Activated naive CD8-positive, alpha-beta T cell treated with anti-CD3 and anti-CD28 coated beads, Interleukin-2, amount 50 U/mL, for 24 hours (primary cell): ENCODE data around the gene VDR.

ENCODE experiments used
- ATAC-seq: fragments of 150-1000 bp; cut with Tn5 transposase; one replicate; pipeline ENCODE4 v1.10.0; 2021
- DNase-seq: peaks from one replicate; pipeline ENCODE4 v3.0.0; 2021
- H3K27ac Mint-ChIP-seq: one replicate; pipeline ENCODE4 v1.8.0; 2021; ENCODE audit warnings: mild to moderate bottlenecking, mixed read lengths
- H3K27me3 Mint-ChIP-seq: one replicate; pipeline ENCODE4 v1.8.0; 2021; ENCODE audit warnings: mixed read lengths
- H3K36me3 Mint-ChIP-seq: one replicate; pipeline ENCODE4 v1.8.0; 2021; ENCODE audit warnings: low read depth, mixed read lengths
- H3K4me1 Mint-ChIP-seq: one replicate; pipeline ENCODE4 v1.8.0; 2021; ENCODE audit warnings: mixed read lengths
- H3K4me3 Mint-ChIP-seq: one replicate; pipeline ENCODE4 v1.8.0; 2021; ENCODE audit warnings: mild to moderate bottlenecking, moderate library complexity, mixed read lengths
- H3K9me3 Mint-ChIP-seq: one replicate; pipeline ENCODE4 v1.8.0; 2021; ENCODE audit warnings: mixed read lengths

VDR gene

DNA sequence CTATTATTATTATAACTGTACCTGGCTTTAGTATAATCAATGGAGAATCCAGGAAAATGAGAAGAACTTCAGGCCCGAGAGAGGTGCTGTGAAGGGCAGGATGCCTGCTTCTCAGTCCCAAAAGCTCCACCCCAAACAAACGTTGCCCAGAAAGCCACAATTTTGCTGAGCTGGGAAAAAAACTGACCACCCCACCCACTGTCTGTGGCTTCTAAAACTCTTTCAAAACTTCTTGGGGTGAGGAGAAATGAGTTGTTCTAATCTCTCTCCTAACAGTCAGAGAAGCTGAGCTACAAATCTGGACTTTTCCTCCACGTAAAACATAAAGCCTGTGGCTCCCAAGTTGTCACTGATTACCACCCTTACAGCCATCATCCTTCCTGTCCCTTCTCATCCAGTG is 13.4 kb downstream of the VDR start:
- peak; percentile 8 for ATAC-seq
- Mint-ChIP-seq H3K4me3 (peak overlapping the region; percentile 21), H3K27ac (no peak overlapping the region)

DNA sequence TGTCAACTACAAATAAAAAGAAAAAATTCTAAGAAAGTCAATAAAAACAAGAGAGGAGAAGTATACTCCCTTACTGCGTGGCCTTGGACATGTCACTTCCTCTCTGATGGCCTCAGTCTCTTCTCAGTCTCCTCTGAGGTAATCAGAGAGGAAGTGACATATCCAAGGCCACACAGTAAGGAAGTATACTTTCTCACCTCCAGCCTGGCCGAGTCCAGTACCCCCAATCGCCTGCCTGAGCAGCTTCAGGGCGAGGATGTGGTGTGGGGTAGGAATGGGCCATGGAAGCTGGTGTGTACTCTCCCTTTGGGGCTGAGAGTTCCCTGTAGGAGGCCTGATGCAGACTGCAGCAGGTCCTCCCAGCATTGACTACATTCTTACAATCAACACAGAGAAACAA is 15.8 kb downstream of the VDR start:
- DNase-seq (no peak), ATAC-seq (no peak)
- Mint-ChIP-seq H3K4me1 (peaks cover 89% of the 10 kb centered on the region), H3K27me3 (no peaks in the 10 kb centered on the region), H3K36me3 (peaks cover 60% of the 10 kb centered on the region), H3K27ac (peak overlapping the region; percentile 57), H3K4me3 (no peak overlapping the region), H3K9me3 (no peaks in the 10 kb centered on the region)

More for the DNA sequence above, 13.4 kb downstream of the VDR start:
- Mint-ChIP-seq H3K4me1 (peaks cover 83% of the 10 kb centered on the region), H3K27me3 (no peaks in the 10 kb centered on the region), H3K36me3 (peaks cover 63% of the 10 kb centered on the region), H3K9me3 (no peaks in the 10 kb centered on the region)
- no peak for DNase-seq

DNA sequence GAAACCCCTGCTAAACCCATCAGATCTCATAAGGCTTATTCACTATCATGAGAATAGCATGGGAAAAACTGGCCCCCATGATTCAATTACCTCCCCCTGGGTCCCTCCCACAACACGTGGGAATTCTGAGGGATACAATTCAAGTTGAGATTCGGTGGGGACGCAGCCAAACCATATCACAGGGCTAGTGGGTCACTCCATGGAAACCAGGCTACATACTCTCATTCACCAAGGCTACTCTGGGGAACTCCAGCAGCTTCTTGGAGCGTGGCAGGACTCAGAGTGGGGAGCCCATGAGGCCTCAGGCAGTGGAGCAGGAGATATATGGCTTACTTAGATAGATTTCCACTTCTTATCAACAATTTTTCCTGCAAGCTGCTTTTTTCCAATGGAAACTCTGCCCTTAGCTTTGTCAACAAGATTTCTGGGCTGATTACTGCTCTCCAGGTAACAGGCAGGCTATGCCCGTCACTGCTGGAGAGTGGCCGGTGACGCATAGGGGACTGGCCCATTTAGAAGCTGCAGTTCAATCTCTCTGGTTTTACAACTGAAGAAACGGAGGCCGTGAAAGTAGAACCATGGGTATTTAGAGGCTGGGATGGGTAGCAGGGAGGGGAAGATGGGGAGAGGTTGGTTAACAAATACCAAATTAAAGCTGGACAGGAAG is 16.5 kb downstream of the VDR start:
- no peaks in the 10 kb centered on the region for H3K9me3 Mint-ChIP-seq
- DNase-seq (no peak), ATAC-seq (no peak)
- no peaks in the 10 kb centered on the region for H3K27me3 Mint-ChIP-seq
- no peak overlapping the region for H3K4me3 Mint-ChIP-seq
- peaks cover 90% of the 10 kb centered on the region for H3K4me1 Mint-ChIP-seq
- peak overlapping the region; percentile 74 for H3K27ac Mint-ChIP-seq
- peaks cover 57% of the 10 kb centered on the region for H3K36me3 Mint-ChIP-seq

DNA sequence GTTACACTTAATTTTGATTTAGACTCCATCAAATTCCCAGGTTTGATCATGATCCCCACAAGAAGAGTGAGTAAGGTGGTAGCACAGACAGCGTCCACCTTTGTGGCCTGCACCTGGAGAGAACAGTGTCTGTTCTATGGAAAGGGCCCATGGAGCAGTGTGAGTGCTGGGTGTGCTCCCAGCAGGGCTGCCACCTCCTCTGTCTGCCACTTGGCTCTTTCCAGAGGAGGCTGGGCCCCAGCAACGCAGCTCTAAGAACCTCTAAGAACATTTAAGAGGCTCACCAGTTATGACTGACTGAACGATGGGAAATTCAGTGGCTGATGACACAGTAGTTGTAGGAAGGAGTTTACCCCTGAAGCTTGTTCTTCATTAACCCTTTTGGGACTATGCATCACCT is 17.3 kb downstream of the VDR start:
- Mint-ChIP-seq H3K4me3 (no peak overlapping the region), H3K9me3 (no peaks in the 10 kb centered on the region), H3K36me3 (peaks cover 56% of the 10 kb centered on the region), H3K27me3 (no peaks in the 10 kb centered on the region), H3K27ac (peak overlapping the region; percentile 74), H3K4me1 (peaks cover 90% of the 10 kb centered on the region)
- ATAC-seq (no peak), DNase-seq (no peak)

DNA sequence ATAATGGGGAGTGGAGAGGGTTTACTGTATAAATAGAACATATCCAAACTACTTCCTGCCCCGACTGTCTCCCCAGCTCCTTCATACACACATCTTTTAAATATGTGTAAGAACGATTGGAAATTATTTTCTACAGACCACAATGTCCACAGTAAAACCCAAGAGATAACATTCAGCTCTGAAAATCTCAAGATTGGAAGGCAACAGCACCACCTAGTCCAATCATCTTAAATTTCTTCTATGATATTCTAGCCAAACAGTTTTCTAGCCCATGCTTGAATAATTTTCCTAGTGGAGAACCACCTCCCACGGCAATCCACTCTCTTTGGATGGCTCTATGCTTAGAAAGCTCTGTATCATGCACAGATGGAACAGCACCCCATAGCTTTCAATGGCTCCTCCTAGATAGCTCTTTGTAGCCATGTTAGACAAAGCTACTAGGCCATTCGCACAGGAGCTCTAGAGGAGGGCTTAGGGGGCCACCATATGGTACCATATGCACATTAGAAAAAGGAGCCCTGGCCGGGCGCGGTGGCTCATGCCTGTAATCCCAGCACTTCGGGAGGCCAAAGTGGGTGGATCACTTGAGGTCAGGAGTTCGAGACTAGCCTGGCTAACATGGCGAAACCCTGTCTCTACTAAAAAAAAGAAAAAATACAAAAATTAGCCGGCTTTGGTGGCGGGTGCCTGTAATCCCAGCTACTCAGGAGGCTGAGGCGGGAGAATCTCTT is 18.1 kb downstream of the VDR start:
- Mint-ChIP-seq H3K9me3 (no peaks in the 10 kb centered on the region), H3K4me1 (peaks cover 92% of the 10 kb centered on the region), H3K27ac (peak overlapping the region; percentile 97), H3K4me3 (peak overlapping the region; percentile 83), H3K27me3 (no peaks in the 10 kb centered on the region), H3K36me3 (peaks cover 56% of the 10 kb centered on the region)
- DNase-seq (no peak), ATAC-seq (no peak)

DNA sequence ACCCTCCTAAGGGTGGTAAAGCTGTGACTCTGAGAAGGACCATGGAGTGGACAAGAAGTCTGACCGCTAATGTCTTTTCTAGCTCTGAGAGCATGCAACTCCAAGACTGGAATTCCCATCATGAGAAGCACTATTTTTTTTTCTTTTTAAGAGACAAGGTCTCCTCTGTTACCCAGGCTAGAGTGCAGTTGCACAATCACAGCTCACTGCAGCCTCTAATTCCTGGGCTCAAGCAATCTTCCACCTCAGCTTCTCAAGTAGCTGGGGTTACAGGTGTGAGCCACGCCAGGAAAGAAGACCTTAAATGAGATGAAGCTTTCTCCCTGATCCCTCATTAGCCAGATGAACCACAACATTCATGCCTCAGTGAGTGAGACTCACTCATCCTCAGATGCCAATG is 19.2 kb downstream of the VDR start:
- Mint-ChIP-seq H3K9me3 (no peaks in the 10 kb centered on the region), H3K4me1 (peaks cover 91% of the 10 kb centered on the region), H3K4me3 (peak overlapping the region; percentile 83), H3K27me3 (no peaks in the 10 kb centered on the region), H3K27ac (peak overlapping the region; percentile 97), H3K36me3 (peaks cover 61% of the 10 kb centered on the region)
- DNase-seq, result no peak
- no peak for ATAC-seq

DNA sequence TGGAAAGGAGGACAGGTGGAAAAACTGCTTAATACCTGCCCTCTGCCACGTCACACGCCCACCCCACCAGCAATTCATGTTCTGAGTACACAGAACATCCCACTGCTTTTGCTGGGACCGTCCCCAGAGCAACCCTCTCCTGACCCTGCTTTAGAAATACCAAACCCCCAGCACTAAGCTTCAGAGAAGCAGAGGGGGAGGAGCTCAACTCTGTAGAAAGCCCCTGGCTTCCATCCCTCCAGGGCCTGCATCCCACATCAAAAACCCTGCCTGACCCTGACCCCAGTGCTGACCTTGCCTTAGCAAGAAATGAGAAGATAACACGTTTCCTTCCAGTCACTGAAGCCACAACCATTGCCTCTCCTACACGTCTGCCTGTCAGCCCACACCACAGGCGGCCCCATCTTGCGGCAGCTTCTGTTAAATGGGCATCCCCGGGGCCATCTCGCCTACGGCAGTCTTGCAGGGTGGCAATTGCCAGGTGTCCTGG is 19.7 kb downstream of the VDR start:
- no peaks in the 10 kb centered on the region for H3K27me3 Mint-ChIP-seq
- H3K4me3 Mint-ChIP-seq, result peak overlapping the region; percentile 83
- no peaks in the 10 kb centered on the region for H3K9me3 Mint-ChIP-seq
- peak; percentile 93 for ATAC-seq
- H3K4me1 Mint-ChIP-seq, result peaks cover 94% of the 10 kb centered on the region
- peak; percentile 89 for DNase-seq
- H3K27ac Mint-ChIP-seq, result peak overlapping the region; percentile 97
- H3K36me3 Mint-ChIP-seq, result peaks cover 62% of the 10 kb centered on the region

DNA sequence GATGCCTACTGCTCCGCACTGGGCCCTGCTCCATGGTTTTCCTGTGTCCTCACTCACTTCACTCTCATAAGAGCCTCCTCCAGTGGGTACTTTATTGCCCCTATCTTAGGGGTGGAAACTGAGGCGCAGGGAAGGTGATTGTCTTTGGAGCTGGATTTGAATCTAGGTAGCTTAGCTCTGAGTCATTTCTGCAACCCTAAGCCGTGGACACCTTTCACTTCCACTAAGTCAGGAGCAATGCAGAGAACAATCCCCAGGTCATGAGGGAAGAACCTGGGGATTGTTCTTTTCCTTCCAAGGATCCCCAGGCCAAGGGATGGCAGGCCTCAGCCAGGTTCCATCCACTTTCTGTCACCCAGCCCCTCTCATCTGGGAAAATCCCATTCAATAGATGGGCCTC is 20.3 kb downstream of the VDR start:
- no peak for ATAC-seq
- peaks cover 95% of the 10 kb centered on the region for H3K4me1 Mint-ChIP-seq

DNA sequence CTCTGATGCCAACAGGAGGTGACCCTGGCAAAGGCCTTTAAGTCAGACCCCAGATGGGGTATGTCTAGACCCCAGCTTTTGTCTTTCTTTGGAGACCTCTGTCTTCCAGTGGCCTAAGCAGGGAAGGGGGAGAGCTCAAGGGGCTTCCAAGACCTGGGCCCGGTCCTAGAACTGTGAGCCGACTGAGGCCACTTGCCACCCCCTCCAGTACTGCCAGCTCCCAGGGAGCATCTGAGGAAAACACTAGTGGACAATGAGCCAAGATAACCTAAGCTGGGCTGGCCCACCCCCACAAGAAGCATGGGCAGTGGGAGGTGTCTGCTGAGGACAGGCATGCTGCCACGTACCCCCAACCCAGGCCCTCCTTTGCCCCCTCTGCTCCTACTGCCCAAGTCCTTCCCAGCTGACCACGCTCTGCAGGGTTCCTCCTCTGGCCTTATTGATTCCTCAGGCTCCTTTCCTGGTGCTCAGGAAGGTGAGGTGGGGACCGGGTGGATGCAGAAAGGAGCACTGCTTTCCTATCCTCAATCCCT is 21.1 kb downstream of the VDR start:
- no peak for DNase-seq
- peak overlapping the region; percentile 83 for H3K4me3 Mint-ChIP-seq
- no peaks in the 10 kb centered on the region for H3K9me3 Mint-ChIP-seq
- H3K36me3 Mint-ChIP-seq, result peaks cover 64% of the 10 kb centered on the region
- H3K27me3 Mint-ChIP-seq, result no peaks in the 10 kb centered on the region
- ATAC-seq, result no peak
- H3K4me1 Mint-ChIP-seq, result peaks cover 94% of the 10 kb centered on the region
- H3K27ac Mint-ChIP-seq, result peak overlapping the region; percentile 97

More for the DNA sequence above, 20.3 kb downstream of the VDR start:
- no peaks in the 10 kb centered on the region for H3K27me3 Mint-ChIP-seq
- DNase-seq, result no peak
- peaks cover 66% of the 10 kb centered on the region for H3K36me3 Mint-ChIP-seq
- H3K4me3 Mint-ChIP-seq, result peak overlapping the region; percentile 83
- no peaks in the 10 kb centered on the region for H3K9me3 Mint-ChIP-seq
- H3K27ac Mint-ChIP-seq, result peak overlapping the region; percentile 97

DNA sequence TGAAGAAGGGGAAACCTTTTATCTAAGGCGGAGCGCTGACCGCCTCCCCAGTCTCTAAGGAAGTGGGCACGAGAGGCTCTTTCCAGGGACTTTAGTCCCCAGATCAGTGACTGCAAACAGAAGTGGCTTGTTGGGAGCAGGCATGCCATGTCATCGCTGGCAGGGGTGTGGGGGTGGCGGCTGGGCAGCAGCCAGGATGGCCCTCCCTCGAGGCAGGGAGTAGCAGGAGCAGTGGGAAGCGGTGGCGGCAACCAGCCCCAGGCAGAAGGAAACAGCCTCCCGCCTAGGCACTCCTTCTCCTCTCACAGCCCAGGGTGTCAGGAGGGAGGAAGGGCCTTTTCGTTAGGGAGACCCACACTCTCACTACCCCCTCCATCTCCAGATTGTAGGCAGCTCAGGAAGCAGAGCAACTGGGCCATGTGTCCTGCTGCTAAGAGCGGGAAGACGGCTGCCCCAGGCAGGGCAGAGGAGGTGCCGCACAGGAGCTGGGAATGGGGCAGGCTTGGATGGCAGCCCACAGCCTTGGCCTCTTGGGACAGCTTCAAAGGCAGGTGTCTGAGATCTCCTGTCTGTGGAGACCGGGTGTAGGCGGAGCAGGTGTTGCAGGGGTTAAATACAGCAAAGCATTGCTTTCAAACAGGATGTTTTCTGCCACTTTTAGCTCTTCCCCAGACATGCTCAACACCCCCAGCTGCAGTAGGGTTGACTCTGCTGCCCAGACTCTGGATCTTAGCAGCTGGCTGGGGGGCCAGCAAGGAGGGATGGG is 21.8 kb downstream of the VDR start:
- Mint-ChIP-seq H3K27me3 (no peaks in the 10 kb centered on the region), H3K36me3 (peaks cover 67% of the 10 kb centered on the region), H3K4me3 (peak overlapping the region; percentile 83), H3K9me3 (no peaks in the 10 kb centered on the region), H3K27ac (peak overlapping the region; percentile 97), H3K4me1 (peaks cover 95% of the 10 kb centered on the region)
- DNase-seq, result peak; percentile 52
- no peak for ATAC-seq

DNA sequence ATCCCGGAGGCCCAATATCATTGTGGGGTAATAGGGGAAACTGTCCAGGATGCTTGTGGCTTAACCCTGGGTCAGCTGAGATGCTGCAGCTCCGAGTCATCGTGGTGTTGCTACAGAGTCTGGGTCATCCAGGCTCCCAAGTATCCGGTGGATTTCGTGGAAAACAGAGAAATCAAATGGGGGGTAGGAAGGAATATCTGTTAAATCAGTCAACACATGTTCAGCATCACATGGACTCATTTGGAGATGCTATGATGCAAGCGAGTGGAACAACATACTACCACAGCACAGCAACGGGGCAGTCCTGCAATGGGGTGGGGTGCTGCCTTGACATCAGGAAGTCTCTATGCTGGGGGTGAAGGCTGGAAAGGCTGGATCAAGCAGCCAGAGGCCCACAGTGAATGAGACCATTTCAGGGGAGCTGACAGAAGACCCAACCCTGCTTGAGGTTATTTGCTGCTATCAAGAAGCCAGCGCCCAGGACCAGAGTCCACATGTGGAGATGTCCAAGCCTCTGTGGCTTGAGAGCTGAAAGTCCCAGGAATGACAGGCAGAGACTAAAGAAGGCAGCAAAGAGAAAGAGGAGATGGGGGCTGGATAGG is 22.9 kb downstream of the VDR start:
- peaks cover 85% of the 10 kb centered on the region for H3K4me1 Mint-ChIP-seq
- peak overlapping the region; percentile 86 for H3K27ac Mint-ChIP-seq

DNA sequence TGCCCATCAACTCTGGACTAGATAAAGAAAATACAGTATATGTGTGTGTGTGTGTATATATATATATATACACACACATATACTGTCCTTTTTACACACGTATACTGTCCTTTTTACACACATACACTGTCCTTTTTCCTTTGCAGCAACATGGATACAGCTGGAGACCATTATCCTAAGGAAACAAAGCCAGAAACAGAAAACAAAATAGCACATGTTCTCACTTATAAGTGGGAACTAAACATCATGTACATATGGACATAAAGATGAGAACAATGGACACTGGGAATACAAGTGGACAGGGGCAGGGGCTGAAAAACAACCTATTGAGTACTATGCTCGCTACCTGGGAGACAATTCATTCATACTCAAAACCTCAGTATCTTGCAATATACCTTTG is 23.7 kb downstream of the VDR start:
- H3K4me1 Mint-ChIP-seq, result peaks cover 83% of the 10 kb centered on the region
- H3K27me3 Mint-ChIP-seq, result no peaks in the 10 kb centered on the region
- H3K4me3 Mint-ChIP-seq, result peak overlapping the region; percentile 16
- H3K27ac Mint-ChIP-seq, result peak overlapping the region; percentile 5
- ATAC-seq, result no peak
- H3K36me3 Mint-ChIP-seq, result peaks cover 73% of the 10 kb centered on the region
- DNase-seq, result no peak
- H3K9me3 Mint-ChIP-seq, result no peaks in the 10 kb centered on the region

More for the DNA sequence above, 22.9 kb downstream of the VDR start:
- peaks cover 70% of the 10 kb centered on the region for H3K36me3 Mint-ChIP-seq
- DNase-seq, result peak; percentile 29
- peak overlapping the region; percentile 83 for H3K4me3 Mint-ChIP-seq
- H3K9me3 Mint-ChIP-seq, result no peaks in the 10 kb centered on the region
- H3K27me3 Mint-ChIP-seq, result no peaks in the 10 kb centered on the region
- ATAC-seq, result no peak

DNA sequence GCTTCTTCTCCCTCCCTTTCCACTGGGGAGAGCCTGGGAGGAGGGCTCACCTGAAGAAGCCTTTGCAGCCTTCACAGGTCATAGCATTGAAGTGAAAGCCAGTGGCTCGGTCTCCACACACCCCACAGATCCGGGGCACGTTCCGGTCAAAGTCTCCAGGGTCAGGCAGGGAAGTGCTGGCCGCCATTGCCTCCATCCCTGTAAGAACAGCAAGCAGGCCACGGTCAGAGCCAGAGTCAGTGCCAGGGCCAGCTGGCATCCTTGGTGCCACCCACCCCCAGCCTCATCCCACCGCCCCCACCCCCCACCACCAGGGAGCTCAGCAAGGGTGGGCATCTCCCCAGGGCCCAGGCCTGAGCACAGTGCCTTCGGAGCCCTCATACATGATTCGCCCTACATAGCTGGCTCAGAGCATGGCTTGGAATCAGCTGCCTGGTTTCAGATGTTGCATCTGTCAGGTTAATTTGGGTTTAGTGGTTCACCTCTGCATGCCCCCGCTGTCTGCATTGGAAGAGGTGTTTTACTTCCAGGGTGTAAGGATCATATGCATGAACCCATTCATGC is 25.8 kb downstream of the VDR start:
- DNase-seq (no peak), ATAC-seq (no peak)
- H3K4me1 Mint-ChIP-seq, result peaks cover 65% of the 10 kb centered on the region
- H3K36me3 Mint-ChIP-seq, result peaks cover 84% of the 10 kb centered on the region
- H3K4me3 Mint-ChIP-seq, result no peak overlapping the region
- no peaks in the 10 kb centered on the region for H3K27me3 Mint-ChIP-seq
- no peak overlapping the region for H3K27ac Mint-ChIP-seq
- no peaks in the 10 kb centered on the region for H3K9me3 Mint-ChIP-seq
